ENCODE results near the gene OFD1. TPM values are rescaled to one million over a fixed set of nuclear protein-coding genes. Genes with fewer than 3 reads are reported as not detected.
A peak's percentile ranks its signal among the peaks of the same experiment; 100 is the strongest.

OFD1 gene
- polyA plus RNA-seq, 2 donors, result 19.5 to 47.6 TPM

- H3K36me3 ChIP-seq (ENCODE audit: control insufficient read depth in 2 of 2, insufficient read depth in 2 of 2, low read length in 1 of 2), result peaks cover 5 to 9% of the 10 kb centered on the region in 2 donors
- no peaks in the 10 kb centered on the region for H3K27me3 ChIP-seq (ENCODE audit: control insufficient read depth in 1 of 2, insufficient read depth in 2 of 2, low read length in 2 of 2)
- H3K4me1 ChIP-seq (ENCODE audit: control insufficient read depth in 2 of 2, insufficient read depth in 2 of 2, low read length in 1 of 2), result no peaks in the 10 kb centered on the region
- no peaks in the 10 kb centered on the region for H3K9me3 ChIP-seq (ENCODE audit: control insufficient read depth in 2 of 2, insufficient read depth in 1 of 2, low read depth in 1 of 2, low read length in 1 of 2)
- no peak overlapping the region for H3K4me3 ChIP-seq (ENCODE audit: low read depth in 1 of 2, low read length in 2 of 2)
- 80 to 88% methylated on average over 8 of the region's 8 CpGs for WGBS, 2 donors
- no peak overlapping the region for H3K27ac ChIP-seq (ENCODE audit: low read depth in 2 of 2, low read length in 1 of 2)
These were observed 24.7 kb downstream of the OFD1 start for GRCh38 chrX:13759152-13759718.

GRCh38 chrX:13760426-13760825, 25.9 kb downstream of the OFD1 start:
- Histone ChIP-seq H3K9me3 (ENCODE audit: control insufficient read depth in 2 of 2, insufficient read depth in 1 of 2, low read depth in 1 of 2, low read length in 1 of 2) (no peaks in the 10 kb centered on the region), H3K36me3 (ENCODE audit: control insufficient read depth in 2 of 2, insufficient read depth in 2 of 2, low read length in 1 of 2) (peaks cover 5 to 9% of the 10 kb centered on the region in 2 donors), H3K4me3 (ENCODE audit: low read depth in 1 of 2, low read length in 2 of 2) (no peak overlapping the region), H3K27ac (ENCODE audit: low read depth in 2 of 2, low read length in 1 of 2) (no peak overlapping the region), H3K27me3 (ENCODE audit: control insufficient read depth in 1 of 2, insufficient read depth in 2 of 2, low read length in 2 of 2) (no peaks in the 10 kb centered on the region), H3K4me1 (ENCODE audit: control insufficient read depth in 2 of 2, insufficient read depth in 2 of 2, low read length in 1 of 2) (no peaks in the 10 kb centered on the region)
- 77 to 87% methylated on average over 13 of the region's 13 CpGs for WGBS, 2 donors

GRCh38 chrX:13761606-13762414, 27.3 kb downstream of the OFD1 start:
- 63 to 69% methylated on average over 7 of the region's 7 CpGs for WGBS, 2 donors
- Histone ChIP-seq H3K36me3 (ENCODE audit: control insufficient read depth in 2 of 2, insufficient read depth in 2 of 2, low read length in 1 of 2) (peaks cover 5 to 11% of the 10 kb centered on the region in 2 donors), H3K4me3 (ENCODE audit: low read depth in 1 of 2, low read length in 2 of 2) (no peak overlapping the region), H3K27ac (ENCODE audit: low read depth in 2 of 2, low read length in 1 of 2) (no peak overlapping the region), H3K4me1 (ENCODE audit: control insufficient read depth in 2 of 2, insufficient read depth in 2 of 2, low read length in 1 of 2) (no peaks in the 10 kb centered on the region), H3K9me3 (ENCODE audit: control insufficient read depth in 2 of 2, insufficient read depth in 1 of 2, low read depth in 1 of 2, low read length in 1 of 2) (no peaks in the 10 kb centered on the region), H3K27me3 (ENCODE audit: control insufficient read depth in 1 of 2, insufficient read depth in 2 of 2, low read length in 2 of 2) (no peaks in the 10 kb centered on the region)

- Histone ChIP-seq H3K4me3 (ENCODE audit: low read depth in 1 of 2, low read length in 2 of 2) (no peak overlapping the region), H3K36me3 (ENCODE audit: control insufficient read depth in 2 of 2, insufficient read depth in 2 of 2, low read length in 1 of 2) (peaks cover 5 to 8% of the 10 kb centered on the region in 2 donors), H3K27me3 (ENCODE audit: control insufficient read depth in 1 of 2, insufficient read depth in 2 of 2, low read length in 2 of 2) (no peaks in the 10 kb centered on the region), H3K4me1 (ENCODE audit: control insufficient read depth in 2 of 2, insufficient read depth in 2 of 2, low read length in 1 of 2) (no peaks in the 10 kb centered on the region), H3K9me3 (ENCODE audit: control insufficient read depth in 2 of 2, insufficient read depth in 1 of 2, low read depth in 1 of 2, low read length in 1 of 2) (no peaks in the 10 kb centered on the region), H3K27ac (ENCODE audit: low read depth in 2 of 2, low read length in 1 of 2) (no peak overlapping the region)
- 28 to 50% methylated on average over 8 of the region's 8 CpGs for WGBS, 2 donors
These were observed 28.9 kb downstream of the OFD1 start for GRCh38 chrX:13763489-13763888.

DNA sequence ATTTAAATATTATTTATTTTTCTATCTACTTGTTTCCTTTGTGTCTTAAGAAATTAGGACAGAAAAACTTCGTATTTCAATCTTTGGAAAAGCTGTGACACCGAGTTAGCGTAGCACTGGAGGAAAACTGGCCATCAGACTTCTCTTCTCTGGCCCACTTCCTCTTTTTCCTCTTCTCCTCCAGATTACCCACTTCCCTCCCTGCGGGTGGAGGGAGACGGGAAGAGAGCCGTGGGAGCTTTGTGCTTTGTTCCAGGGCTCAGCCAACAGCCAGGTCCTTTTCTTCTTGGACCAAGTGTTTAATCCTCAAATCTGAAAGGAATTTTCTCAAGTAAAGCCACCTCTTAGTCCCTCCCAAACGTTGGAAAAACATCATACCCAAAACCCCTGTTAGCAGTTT, 29.7 kb downstream of the OFD1 start:
- WGBS, 2 donors, result 57 to 61% methylated on average over 7 of the region's 7 CpGs
- H3K36me3 ChIP-seq (ENCODE audit: control insufficient read depth in 2 of 2, insufficient read depth in 2 of 2, low read length in 1 of 2), result peaks cover 1 to 8% of the 10 kb centered on the region in 2 donors
- H3K27me3 ChIP-seq (ENCODE audit: control insufficient read depth in 1 of 2, insufficient read depth in 2 of 2, low read length in 2 of 2), result no peaks in the 10 kb centered on the region
- no peaks in the 10 kb centered on the region for H3K4me1 ChIP-seq (ENCODE audit: control insufficient read depth in 2 of 2, insufficient read depth in 2 of 2, low read length in 1 of 2)
- no peaks in the 10 kb centered on the region for H3K9me3 ChIP-seq (ENCODE audit: control insufficient read depth in 2 of 2, insufficient read depth in 1 of 2, low read depth in 1 of 2, low read length in 1 of 2)
- H3K27ac ChIP-seq (ENCODE audit: low read depth in 2 of 2, low read length in 1 of 2), result peak overlapping the region in 1 of 2 donors; percentile 12
- H3K4me3 ChIP-seq (ENCODE audit: low read depth in 1 of 2, low read length in 2 of 2), result no peak overlapping the region

DNA sequence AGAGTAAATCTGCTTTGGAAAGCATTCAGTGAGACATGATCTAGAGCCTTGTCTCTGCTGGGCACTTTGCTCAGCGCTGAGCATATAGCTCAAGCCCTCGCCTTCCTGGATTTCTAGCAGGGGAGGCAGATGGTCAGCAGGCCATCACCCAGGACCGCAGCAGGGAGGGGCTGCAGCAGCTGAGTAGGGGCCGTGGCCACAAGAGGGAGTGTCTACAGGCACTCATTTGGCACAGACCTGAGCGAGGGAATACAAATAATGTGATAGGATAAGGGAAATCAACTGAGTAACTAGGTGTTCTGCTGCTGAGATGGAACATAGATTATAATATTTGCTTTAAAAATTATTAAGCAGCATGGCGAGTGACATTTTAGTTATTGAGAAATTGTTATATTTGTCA, 30.2 kb downstream of the OFD1 start:
- WGBS, 2 donors, result 68 to 70% methylated on average over 6 of the region's 6 CpGs
- H3K4me3 ChIP-seq (ENCODE audit: low read depth in 1 of 2, low read length in 2 of 2), result no peak overlapping the region
- no peaks in the 10 kb centered on the region for H3K9me3 ChIP-seq (ENCODE audit: control insufficient read depth in 2 of 2, insufficient read depth in 1 of 2, low read depth in 1 of 2, low read length in 1 of 2)

GRCh38 chrX:13768939-13769338, 34.4 kb downstream of the OFD1 start:
- peaks cover 0 to 3% of the 10 kb centered on the region in 2 donors for H3K36me3 ChIP-seq (ENCODE audit: control insufficient read depth in 2 of 2, insufficient read depth in 2 of 2, low read length in 1 of 2)
- H3K9me3 ChIP-seq (ENCODE audit: control insufficient read depth in 2 of 2, insufficient read depth in 1 of 2, low read depth in 1 of 2, low read length in 1 of 2), result no peaks in the 10 kb centered on the region
- 92 to 93% methylated on average over 4 of the region's 4 CpGs for WGBS, 2 donors
- H3K27ac ChIP-seq (ENCODE audit: low read depth in 2 of 2, low read length in 1 of 2), result no peak overlapping the region
- no peaks in the 10 kb centered on the region for H3K4me1 ChIP-seq (ENCODE audit: control insufficient read depth in 2 of 2, insufficient read depth in 2 of 2, low read length in 1 of 2)
- H3K27me3 ChIP-seq (ENCODE audit: control insufficient read depth in 1 of 2, insufficient read depth in 2 of 2, low read length in 2 of 2), result no peaks in the 10 kb centered on the region
- no peak overlapping the region for H3K4me3 ChIP-seq (ENCODE audit: low read depth in 1 of 2, low read length in 2 of 2)

More for the DNA sequence above, 30.2 kb downstream of the OFD1 start:
- Histone ChIP-seq H3K27me3 (ENCODE audit: control insufficient read depth in 1 of 2, insufficient read depth in 2 of 2, low read length in 2 of 2) (no peaks in the 10 kb centered on the region), H3K4me1 (ENCODE audit: control insufficient read depth in 2 of 2, insufficient read depth in 2 of 2, low read length in 1 of 2) (no peaks in the 10 kb centered on the region), H3K36me3 (ENCODE audit: control insufficient read depth in 2 of 2, insufficient read depth in 2 of 2, low read length in 1 of 2) (peaks cover 0 to 8% of the 10 kb centered on the region in 2 donors), H3K27ac (ENCODE audit: low read depth in 2 of 2, low read length in 1 of 2) (no peak overlapping the region)

DNA sequence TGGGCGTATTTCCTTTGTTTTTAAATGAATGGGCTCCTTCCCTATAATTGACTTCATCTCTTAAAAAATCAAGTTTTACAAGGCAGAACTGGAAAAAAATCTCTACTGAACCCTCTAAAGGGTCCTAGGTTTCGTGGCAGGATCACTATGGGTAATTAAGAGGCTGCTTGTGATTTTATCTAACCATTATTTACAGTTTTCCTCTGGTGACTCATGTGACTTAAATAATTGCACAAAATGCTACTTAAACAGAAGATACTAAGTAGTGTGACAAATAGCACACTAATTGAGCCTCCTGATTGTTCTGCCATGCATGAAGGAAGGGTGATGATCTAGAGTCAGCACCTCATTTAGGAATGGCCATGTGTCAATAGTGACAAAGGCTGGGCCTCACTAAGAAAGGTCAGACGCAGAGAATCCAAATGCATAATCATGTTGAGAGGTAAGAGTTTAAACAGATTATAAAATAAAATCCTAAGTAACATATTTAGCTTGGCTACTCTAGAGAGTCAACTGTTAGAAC, 35.5 kb downstream of the OFD1 start:
- Histone ChIP-seq H3K9me3 (ENCODE audit: control insufficient read depth in 2 of 2, insufficient read depth in 1 of 2, low read depth in 1 of 2, low read length in 1 of 2) (no peaks in the 10 kb centered on the region), H3K4me1 (ENCODE audit: control insufficient read depth in 2 of 2, insufficient read depth in 2 of 2, low read length in 1 of 2) (no peaks in the 10 kb centered on the region), H3K4me3 (ENCODE audit: low read depth in 1 of 2, low read length in 2 of 2) (no peak overlapping the region), H3K27me3 (ENCODE audit: control insufficient read depth in 1 of 2, insufficient read depth in 2 of 2, low read length in 2 of 2) (no peaks in the 10 kb centered on the region), H3K27ac (ENCODE audit: low read depth in 2 of 2, low read length in 1 of 2) (no peak overlapping the region), H3K36me3 (ENCODE audit: control insufficient read depth in 2 of 2, insufficient read depth in 2 of 2, low read length in 1 of 2) (peaks cover 0 to 3% of the 10 kb centered on the region in 2 donors)
- WGBS, 2 donors, result 87 to 89% methylated on average over 3 of the region's 3 CpGs

- no peaks in the 10 kb centered on the region for H3K9me3 ChIP-seq (ENCODE audit: control insufficient read depth in 2 of 2, insufficient read depth in 1 of 2, low read depth in 1 of 2, low read length in 1 of 2)
- 91 to 93% methylated on average over 2 of the region's 2 CpGs for WGBS, 2 donors
- no peaks in the 10 kb centered on the region for H3K4me1 ChIP-seq (ENCODE audit: control insufficient read depth in 2 of 2, insufficient read depth in 2 of 2, low read length in 1 of 2)
- no peak overlapping the region for H3K27ac ChIP-seq (ENCODE audit: low read depth in 2 of 2, low read length in 1 of 2)
- no peak overlapping the region for H3K4me3 ChIP-seq (ENCODE audit: low read depth in 1 of 2, low read length in 2 of 2)
- no peaks in the 10 kb centered on the region for H3K27me3 ChIP-seq (ENCODE audit: control insufficient read depth in 1 of 2, insufficient read depth in 2 of 2, low read length in 2 of 2)
- no peaks in the 10 kb centered on the region for H3K36me3 ChIP-seq (ENCODE audit: control insufficient read depth in 2 of 2, insufficient read depth in 2 of 2, low read length in 1 of 2)
These were observed 40.1 kb downstream of the OFD1 start for GRCh38 chrX:13774696-13775095.
